Measurements from ENCODE around the gene PAQR6. TPM values are rescaled to one million over a fixed set of nuclear protein-coding genes. Genes with fewer than 3 reads are reported as not detected.
A peak's percentile ranks its signal among the peaks of the same experiment; 100 is the strongest.

PAQR6 gene
- total and polyA plus RNA-seq, 10 of the 15 experiments (the other 5 are each of a cell fraction or from before 2014, with no cell fraction given), result 0.42 to 4.5 (median 1.3) TPM

- TF ChIP-seq ZNF687 (IDR thresholded peaks at IDR 0.05), result no peak
- no peak for TF ChIP-seq SUZ12 (IDR thresholded peaks at IDR 0.05; ENCODE audit: unreplicated experiment)
- peak; percentile 93 for TF ChIP-seq PKNOX1 (IDR thresholded peaks at IDR 0.05)
- peak; percentile 41; the same call in 1 of the 2 replicates for TF ChIP-seq CHD2 (IDR thresholded peaks at IDR 0.05; ENCODE audit: borderline replicate concordance, low read depth, low read length)
- TF ChIP-seq IRF5 (IDR thresholded peaks at IDR 0.05; ENCODE audit: borderline replicate concordance), result no peak
- peak; percentile 94 for TF ChIP-seq GABPA (IDR thresholded peaks at IDR 0.05; ENCODE audit: low read depth)
- no peak for TF ChIP-seq BCL3 (IDR thresholded peaks at IDR 0.05; ENCODE audit: borderline replicate concordance, insufficient read depth, low read depth, low read length, poor library complexity, severe bottlenecking)
- TF ChIP-seq ZNF207 (IDR thresholded peaks at IDR 0.05; ENCODE audit: borderline replicate concordance), result no peak
- TF ChIP-seq E4F1 (IDR thresholded peaks at IDR 0.05; ENCODE audit: borderline replicate concordance, partially characterized antibody), result peak; percentile 50
- TF ChIP-seq ZNF622 (IDR thresholded peaks at IDR 0.05), result no peak
- no peak for TF ChIP-seq HDAC6 (IDR thresholded peaks at IDR 0.05; ENCODE audit: unreplicated experiment)
- peak; percentile 75 for TF ChIP-seq NR2C1 (IDR thresholded peaks at IDR 0.05)
- TF ChIP-seq TCF3 (IDR thresholded peaks at IDR 0.05; ENCODE audit: borderline replicate concordance, insufficient read depth, low read depth, low read length), result no peak
- no peak for TF ChIP-seq USF1 (IDR thresholded peaks at IDR 0.05; ENCODE audit: borderline replicate concordance, extremely low read length, insufficient read depth, low read depth, low read length)
- TF ChIP-seq SMAD5 (IDR thresholded peaks at IDR 0.05; ENCODE audit: low read depth), result peak; percentile 35; the same call in 1 of the 2 replicates
- TF ChIP-seq RAD21 (IDR thresholded peaks at IDR 0.05; ENCODE audit: insufficient read depth, low read depth, low read length), result no peak
Measured at GRCh38 chr1:156193488-156194299, 54.2 kb downstream of the PAQR6 start, which contains the start of gene SLC25A44 (continued).

Data from GM12878 (cell line).